NOMO-1 treated with DMSO at 0.1 percent for 48 hours (cell line): ENCODE measurements around the gene GTF2F2.

Source experiments
- DNase-seq: peaks from one replicate; lab custom pipeline; 2025; ENCODE audit not compliant: unreplicated experiment; lab: John Stamatoyannopoulos, UW

The GTF2F2 gene

DNA sequence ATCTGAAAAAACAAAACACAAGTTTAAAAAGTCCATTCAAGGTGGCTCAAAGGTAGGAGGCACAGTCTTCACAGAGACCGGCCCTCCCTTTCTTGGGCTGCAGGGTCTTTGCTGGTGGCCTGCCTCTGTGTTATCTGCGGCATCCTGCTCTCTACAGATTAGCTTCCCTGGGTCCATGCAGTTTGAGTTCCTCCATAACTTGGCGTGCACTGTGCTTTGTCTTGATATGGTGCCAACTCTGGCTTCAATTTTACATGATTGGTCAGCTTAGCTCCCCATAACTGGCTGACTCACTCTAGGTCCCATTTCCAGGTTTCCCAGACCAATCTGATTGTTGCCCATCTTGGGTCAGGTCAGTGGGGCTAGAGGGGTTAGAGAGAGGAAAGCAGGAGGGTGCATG is 178.9 kb downstream of the GTF2F2 start:
- no peak for DNase-seq

DNA sequence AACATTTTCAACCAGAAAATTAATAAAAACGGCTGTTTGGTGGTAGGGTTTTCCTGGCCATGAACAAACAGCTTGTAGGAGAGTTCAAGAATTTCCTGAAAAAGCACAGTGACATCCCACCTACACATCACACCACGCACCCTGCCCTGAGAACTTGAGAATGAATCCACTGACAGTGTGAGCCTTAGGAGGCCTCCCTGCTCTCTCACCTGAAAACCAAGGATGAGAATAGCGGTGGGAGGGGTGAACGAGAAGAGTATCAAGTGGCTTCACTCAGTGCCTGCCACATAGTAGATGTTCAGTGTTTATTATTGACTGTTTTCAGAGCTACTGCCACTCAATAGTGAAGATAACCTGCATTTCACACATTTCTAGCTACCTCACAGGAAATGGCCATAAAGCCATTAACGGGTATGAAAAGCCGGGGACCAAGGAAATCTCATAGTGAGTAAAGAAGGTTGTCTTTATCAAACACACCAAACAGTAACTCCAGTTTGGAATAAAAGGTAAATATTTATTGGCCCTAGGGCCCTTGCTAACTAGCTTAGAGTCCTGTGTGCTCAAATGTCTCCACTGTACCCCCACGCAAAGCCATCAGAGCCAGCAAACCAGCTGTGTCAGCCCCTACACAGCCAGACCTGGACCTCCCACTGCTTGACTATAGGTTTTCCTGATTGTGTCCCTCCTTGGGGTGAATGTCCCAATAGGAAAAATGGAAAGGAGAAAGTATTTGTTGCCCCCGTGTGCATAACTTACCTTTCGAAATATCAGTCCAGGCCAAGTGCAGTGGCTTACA is 180.1 kb downstream of the GTF2F2 start:
- no peak for DNase-seq

GRCh38 chr13:45301263-45301662 is 181.0 kb downstream of the GTF2F2 start:
- no peak for DNase-seq

DNA sequence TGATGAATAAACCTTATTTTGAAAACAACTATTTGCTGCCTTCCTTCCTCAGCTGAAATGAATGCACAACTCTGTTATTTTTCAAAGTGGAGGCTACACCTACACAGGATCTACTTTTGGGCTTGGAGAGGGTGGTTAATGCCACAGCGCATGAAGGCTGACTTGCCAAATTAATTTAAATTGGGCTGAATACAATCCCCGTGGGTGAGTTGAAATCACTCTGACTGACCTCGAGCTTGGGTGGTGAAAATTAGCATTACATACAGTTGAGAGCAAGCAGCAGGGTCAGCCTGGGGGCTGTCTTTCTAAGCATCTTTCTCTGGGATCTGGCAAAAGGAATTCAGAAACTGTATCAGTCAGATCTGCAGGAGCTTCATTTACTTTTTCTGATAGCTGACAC is 182.2 kb downstream of the GTF2F2 start:
- no peak for DNase-seq

DNA sequence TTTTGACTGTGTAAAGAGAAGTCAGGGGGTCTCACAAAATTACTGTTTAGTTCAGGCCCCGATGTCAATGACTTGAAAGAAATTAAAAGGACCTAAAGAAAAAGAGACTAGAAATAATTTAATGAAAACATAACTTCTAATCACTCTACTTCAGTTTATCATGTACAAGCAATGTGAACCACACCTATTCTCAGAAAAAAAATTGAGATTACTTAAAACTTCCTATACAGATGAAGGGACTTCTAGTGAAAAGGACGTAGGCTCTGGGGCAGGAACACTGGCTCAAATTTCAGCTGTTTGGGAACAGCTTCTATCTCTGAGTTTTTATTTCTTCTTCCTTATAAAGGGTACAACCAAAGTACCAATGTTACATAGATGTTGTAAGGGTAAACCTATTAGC is 182.7 kb downstream of the GTF2F2 start:
- DNase-seq, result no peak

DNA sequence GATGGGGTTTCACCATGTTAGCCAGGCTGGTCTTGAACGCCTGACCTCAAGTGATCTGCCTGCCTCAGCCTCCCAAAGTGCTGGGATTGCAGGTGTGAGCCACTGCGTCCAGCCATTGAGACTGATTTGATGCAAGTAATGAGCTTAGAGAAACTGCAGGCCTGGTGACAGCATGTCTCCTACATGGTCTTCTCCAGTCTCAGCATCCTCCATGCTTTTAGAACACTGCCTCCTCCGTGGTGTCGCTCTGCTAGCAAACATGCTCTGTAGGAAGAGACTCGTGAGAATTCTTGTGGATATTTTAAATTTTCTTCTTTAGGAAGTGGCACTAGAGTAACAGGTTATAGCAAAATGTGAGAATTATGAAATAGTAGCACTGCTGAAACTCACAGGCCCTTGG is 183.6 kb downstream of the GTF2F2 start:
- no peak for DNase-seq

- DNase-seq, result no peak
Measured at GRCh38 chr13:45305079-45305478, 184.8 kb downstream of the GTF2F2 start.

DNA sequence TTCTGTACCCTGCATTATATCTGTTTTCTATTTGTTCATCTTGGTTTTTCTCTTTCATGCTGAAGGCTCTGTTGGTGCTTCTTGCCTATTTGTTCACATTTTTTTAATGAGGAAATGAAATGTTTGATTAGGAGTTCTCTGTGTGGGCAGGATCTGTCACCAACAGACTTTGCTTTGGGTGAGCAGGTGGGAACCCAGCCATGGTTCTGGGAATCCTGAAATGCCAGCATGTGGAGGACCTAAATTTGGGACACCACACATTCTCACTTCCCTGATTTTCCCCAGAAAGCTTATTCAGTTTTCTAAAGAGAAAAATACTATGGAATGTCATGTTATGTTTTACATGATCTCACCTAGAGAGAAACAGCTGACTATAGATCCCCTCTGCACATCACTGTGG is 186.7 kb downstream of the GTF2F2 start:
- no peak for DNase-seq

GRCh38 chr13:45310341-45311131 is 190.2 kb downstream of the GTF2F2 start:
- DNase-seq, result no peak

GRCh38 chr13:45314822-45315221 is 194.5 kb downstream of the GTF2F2 start:
- no peak for DNase-seq

DNA sequence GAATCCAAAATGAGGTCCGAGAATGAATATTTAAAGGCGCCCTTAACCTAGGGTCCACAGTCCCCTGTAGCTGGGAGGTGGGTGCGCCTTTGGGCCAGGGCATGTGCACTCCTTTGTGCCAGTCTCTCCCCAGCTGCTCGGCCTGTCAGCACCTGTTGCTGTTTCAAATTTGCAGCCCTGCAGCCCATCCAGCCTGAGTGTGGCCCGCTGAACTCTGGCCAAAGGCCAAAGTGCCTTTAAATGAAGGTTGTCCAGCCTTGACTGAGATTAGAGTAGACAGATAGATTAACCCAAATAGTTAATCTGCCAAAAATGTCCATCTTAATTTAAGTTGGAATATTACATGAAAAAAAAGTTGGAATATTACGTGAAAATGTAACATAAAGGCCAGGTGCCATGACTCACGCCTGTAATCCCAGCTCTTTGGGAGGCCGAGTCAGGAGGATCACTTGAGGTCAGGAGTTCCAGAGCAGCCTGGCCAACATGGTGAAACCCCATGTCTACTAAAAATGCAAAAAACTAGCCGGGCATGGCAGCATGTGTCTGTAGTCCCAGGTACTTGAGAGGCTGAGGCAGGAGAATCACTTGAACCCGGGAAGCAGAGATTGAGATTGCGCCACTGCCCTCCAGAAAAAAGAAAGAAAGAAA is 195.3 kb downstream of the GTF2F2 start:
- DNase-seq, result no peak

- no peak for DNase-seq
Measured at GRCh38 chr13:45316338-45316737, 196.0 kb downstream of the GTF2F2 start.

DNA sequence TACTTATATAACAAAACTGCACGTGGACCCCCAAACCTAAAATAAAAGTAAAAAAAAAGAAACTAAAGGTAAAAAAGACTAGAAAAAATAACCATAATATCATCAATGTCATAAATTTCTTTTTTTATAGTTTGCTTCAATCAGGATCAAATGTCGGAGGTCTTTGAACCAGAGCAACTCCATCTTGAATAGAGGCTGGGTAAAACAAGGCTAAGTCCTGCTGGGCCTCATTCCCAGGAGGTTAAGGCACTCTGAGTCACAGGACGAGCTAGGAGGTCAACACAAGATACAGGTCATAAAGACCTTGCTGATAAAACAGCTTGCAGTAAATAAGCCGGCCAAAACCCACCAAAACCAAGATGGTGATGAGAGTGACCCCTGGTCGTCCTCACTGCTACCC is 196.7 kb downstream of the GTF2F2 start:
- DNase-seq, result no peak

- DNase-seq, result peak; percentile 55
Measured at GRCh38 chr13:45320876-45321629, 200.7 kb downstream of the GTF2F2 start.

DNA sequence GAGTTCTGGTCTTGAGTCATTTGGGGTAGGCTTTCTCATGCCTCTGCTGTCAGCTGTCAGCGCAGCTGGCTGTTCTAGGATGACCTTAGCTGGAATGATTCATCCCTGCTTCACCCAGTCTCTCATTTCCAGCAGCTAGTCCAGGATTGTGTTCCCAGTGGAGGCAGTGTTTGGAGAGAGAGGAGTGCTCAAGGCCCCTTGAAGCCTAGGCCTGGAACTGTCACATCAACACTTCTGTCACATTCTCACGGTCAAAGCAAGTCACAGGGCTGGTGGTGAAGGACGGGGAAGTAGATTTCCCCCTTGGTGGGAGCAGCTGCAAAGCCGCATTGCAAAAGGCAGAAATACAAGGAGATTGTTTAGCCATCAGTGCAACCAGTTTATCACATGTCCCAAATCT is 205.5 kb downstream of the GTF2F2 start:
- no peak for DNase-seq

- no peak for DNase-seq
Measured at GRCh38 chr13:45327253-45327955, 207.1 kb downstream of the GTF2F2 start.

DNA sequence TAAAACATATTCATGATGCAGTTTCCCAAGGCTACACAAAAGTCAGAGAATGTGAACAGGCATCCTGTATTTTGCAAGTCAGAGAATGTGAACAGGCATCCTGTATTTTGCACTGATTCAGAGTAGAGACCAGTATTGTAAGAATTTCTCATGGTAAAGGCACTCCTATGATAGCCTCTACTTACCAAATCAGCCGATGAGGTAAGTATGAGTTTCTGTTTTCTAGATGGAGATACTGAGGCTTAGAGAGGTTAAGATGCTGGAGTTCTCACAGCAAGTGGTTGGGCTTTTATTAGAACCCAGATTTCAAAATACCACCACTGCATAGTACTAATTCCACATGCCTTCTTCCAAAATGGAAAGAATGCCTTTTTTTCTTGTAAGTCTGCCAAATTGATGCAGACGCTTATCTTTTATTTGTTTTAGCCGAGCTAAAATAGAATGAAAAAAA is 208.4 kb downstream of the GTF2F2 start:
- no peak for DNase-seq

GRCh38 chr13:45331123-45331619 is 210.9 kb downstream of the GTF2F2 start:
- DNase-seq, result no peak

GRCh38 chr13:45331692-45332035 is 211.4 kb downstream of the GTF2F2 start:
- DNase-seq, result no peak

GRCh38 chr13:45332036-45332830 is 211.9 kb downstream of the GTF2F2 start:
- DNase-seq, result no peak
